IPS DF 4.7 (cell line): Measurements from ENCODE around the gene MSI2.
A peak's percentile ranks its signal among the peaks of the same experiment; 100 is the strongest.

Source experiments
- DNase-seq: peaks from one replicate; pipeline ENCODE4 v3.0.0-alpha.2; 2013; ENCODE audit warnings: low spot score; ENCODE audit errors: extremely low read depth

MSI2 gene

DNA sequence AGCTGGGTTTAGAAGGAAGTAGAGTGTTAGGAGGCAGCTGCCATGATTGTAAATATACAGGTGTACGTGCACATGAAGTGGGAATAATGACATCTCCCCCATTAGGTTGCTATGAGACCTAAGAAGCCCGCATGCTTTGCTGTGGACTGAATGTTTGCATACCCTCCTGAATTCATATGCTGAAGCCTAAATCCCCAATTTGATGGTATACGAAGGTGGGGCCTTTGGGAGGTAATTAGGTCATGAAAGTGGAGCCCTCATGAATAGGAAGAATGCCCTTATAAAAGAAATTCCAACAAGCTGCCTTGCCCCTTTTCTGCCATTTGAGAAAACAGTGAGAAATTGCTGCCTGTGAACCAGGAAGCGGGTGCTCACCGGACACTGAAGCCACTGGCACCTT, 444.8 kb downstream of the MSI2 start:
- no peak for DNase-seq

DNA sequence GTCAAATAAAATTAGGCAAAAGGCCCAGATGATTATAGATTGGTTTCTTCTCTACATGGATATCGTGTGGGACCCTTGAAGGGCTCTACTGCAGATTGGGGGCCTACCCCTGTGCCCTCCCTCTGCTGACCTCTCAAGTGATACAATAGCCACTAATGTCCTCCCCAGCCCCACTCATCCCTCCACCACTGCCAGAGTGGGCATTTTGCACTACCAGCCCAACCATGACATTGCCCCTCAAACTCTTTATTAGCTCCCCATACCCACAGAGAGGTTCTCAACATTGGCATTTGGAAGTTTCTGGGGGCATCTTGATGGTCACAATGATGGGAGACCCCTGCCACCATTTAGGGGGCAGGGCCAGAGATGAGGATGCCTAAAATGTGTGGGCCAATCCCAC, 446.9 kb downstream of the MSI2 start:
- no peak for DNase-seq

DNA sequence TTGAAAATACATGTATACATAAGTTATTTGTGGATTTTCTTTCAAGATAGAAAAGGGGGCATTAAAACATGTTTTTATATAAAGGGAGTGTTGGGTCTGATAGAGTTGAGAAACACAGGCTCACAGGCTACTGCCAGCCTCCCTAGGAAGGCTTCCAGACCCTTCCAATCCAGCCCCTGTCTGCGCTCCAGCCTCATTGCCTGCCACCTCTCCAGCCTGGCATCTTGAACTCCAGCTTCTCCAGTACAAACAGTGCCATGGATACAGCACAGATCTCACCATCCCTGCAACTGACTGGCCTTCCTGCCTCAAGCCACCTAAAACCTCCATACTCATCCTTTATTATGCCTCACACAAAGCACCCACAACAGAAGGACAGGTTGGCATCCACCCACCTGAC, 448.1 kb downstream of the MSI2 start:
- no peak for DNase-seq

DNA sequence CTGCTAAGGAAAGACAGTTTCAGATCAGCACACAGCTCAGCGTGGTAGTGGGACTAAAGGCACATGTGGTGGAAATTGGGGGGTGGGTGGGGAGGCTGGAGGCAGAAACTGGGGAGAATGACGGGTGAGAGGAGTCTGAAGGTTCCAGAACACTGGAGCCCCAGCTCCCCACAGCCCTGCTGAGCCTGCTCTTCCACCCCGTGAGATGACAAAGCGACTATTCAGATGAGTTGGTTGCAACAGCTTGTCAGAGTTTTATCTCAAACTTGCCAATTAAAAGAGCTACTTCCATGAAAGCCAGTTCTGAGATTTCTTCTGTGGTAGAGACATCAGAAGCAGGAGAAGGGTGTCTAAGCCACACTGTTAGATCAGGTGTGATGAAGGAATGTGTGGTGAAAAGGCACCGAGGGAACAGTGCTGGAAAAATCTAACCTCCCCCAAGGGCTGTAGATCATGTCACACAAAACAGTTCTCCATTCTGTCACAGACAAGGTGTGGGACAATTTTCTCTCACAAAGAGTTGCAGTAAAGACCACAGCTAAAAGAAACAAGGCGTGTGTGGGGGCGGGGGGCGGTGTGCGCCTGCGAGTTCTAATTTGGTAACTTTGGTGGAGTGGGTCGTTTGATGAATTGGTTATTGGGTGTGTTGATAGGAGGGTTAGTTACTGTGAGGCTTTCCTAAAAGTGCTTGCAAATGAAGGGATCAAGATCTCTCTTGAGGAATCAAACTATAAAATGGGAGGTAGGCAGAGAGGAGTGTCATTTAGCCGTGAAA, 449.8 kb downstream of the MSI2 start:
- no peak for DNase-seq

DNA sequence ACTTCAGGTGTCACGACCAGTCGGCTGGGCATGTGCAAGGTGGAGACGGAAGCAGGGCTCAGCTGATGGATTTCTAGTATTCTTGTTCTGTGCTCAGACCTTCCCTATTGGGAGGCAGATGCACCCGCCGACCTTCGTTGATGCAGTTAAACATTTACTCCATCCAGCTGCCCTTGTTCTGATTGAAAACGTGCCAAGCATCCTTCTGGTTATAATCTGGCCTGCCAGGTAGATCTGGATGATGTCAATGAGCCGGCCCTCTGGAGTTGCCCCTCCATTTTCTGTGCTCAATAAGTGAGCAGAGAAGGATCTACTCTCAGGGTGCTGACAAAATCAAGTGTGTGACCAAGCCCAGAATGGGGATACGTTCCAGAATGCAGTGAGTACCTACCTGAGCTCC, 450.4 kb downstream of the MSI2 start:
- DNase-seq, result no peak

DNA sequence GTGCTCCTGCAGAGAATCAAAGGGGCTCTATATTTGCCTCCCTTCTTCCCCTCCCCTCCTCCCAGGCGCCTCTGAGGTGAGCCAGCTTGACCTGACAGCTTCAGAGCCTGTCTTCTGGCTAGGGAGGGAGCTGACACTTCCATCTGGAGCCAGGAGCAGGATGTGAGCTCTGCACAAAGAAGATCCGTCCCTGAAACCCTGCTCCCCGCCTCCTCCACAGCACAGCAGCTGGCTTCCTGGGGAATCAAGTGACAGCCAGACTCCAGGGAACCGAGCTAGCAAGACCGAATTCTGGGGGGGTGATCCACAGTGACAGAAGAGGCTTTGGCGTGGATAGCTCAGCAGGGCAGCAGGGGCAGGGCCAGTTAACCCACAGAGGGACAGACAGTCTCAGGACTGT, 451.6 kb downstream of the MSI2 start:
- peak; percentile 14 for DNase-seq

DNA sequence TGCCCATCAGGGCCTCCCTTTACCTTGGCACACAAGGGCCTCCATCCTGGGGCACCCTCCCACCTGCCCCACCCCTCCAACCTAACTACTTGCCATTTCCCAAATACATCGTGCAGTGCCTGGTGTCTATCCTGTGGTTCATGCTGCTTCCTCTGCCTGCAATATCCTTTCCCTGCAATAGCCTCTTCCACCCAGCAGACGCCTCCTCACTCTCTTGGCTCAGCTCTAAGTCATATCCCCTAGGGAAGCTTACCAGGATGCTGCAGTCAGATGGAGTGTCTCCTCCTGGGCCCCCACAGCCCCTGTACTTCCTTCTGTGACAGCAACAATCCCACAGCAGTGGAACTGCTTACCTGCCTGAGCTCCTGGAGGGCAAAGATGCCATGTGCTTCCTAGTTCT, 452.1 kb downstream of the MSI2 start:
- DNase-seq, result no peak

DNA sequence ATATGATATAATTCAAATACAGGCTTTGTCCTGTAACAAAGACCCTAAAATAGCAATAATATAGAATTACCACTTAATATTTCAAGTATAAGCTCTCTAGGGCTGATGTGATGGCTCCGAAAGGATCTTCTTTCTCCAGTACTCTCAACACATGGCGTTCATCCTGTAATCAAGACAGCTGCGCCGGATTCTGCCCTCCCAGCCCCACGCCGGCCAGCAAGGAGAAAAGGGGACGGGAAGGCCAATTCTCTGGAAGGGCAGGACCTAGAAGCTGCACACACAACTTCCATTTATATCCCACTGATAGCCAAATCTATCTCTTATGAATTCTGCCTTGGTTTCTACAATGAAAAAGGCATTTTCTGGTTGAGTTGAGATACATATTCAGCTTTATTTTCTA, 456.8 kb downstream of the MSI2 start:
- no peak for DNase-seq

DNA sequence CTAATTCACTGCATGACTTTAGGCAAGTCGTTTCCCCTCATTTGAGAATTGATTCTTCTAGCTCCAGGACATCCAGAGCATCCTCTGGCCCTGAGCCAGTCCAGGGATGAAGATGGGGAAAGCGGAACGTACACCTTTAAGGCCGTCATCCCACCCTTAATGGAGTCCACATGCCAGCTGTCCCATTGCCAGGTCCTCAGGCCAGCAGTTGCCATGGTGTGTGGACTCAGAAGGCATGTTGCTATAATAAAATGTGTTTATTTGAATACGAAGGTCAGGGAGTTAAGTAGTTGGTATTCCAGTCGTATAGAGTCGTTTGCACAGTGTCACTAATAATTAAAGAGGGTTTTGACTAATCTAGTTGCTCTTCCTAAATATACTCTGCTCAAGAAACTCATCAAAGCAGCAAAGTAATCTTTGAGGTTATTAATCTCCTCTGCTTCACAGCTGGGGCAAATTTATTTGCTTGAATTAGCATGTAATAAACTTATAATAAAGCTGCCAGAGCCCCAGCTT, 458.4 kb downstream of the MSI2 start:
- DNase-seq, result no peak

DNA sequence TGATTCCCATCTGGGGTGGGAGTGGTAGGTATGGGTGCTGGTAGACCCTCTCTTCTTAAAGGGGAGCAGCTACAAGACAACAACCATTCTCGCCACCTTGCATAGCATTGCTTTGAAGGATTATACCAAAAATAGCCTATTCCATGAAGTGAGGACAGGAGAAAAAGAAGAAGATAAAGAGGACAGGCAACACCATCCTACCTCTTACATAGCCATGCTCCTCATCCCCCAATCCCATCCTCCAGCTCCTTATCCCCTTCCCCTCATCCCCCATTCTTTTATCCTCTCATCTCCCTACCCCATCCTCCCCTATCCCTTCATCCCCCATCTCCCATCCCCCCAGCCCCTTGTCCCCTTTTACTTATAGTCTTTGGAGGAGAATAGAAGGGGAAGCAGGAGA, 459.7 kb downstream of the MSI2 start:
- DNase-seq, result no peak

DNA sequence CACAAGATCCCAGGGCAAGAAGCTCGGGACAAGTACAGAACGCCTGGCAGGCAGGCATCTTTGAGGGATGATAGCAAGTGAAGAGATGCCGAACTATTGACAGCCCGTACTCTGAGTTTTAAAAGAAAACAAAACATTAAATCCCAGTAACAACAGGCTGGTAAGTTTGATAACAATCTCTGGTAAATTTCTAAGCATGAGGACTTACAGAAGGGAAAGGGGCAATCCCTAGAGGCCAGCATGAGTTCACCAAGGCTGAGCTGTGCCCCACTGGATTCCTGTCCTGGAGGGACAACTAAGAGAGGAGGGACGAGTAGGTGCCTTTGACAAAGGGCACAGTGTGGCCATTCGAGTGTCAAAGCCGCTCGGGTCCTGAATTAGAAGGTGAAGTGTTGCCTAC, 462.6 kb downstream of the MSI2 start:
- DNase-seq, result no peak

DNA sequence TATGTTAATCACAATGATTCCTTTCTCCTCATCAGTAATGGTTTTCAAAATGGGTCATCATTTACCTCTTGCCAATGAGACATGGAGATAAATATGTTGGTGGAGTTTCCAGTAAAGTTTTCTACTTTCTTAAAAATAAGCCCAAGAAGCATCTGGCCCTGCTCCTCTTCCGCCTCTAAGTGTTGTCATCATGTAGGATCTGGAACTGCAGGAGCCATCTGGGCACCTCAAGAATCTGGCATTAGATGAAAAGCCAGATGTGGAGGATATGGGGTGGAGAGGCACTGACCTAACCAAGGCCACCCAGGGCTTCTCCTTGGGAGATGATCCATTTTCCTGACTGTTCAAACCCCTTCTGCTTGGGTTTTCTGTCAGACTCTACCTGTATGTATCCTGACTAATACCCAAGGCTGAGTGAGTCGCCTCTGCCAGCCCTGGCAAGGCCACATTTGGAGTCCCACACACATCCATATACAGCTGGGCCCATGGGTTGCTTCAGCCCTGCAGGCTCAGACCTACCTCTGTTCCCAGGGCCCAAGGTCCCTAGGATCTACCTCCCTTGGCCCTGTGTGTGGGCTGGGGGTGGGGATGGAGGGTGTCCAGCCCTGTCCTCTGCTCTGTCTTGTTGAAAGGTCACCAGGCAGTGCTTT, 464.2 kb downstream of the MSI2 start:
- no peak for DNase-seq

DNA sequence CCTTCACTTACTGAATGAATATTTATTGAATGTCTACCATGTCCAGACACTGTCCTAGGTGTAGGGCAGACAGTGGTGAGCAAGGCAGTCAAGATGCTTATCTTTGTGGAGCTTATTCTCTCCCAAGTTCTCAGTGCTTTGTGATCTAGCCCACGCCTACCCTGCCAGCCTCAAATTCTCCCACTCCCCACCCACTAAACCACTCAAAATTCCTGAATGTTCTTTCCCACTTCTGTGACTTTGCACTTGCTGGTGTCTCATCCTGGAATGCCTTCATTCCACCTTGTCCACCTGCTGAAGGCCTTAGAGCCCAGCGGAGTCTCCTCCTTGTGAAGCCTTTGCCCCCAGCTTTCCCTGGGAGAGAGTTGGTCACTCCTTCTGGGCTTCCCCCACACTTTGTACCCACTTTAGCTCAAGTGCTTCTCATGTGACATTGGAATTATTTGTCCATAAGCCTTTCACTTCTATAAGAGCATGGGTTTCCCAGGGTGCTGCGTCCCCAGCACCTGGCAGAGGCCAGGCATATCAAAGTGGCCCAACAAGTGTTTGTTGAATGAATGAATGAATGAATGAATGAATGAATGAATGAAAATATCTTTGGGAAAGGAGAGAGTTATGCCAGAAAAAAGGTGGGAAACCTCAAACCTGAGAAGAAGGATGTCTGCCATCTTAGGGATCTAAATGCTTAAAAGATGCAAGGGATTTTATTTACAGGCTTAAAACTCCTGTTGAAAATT, 465.8 kb downstream of the MSI2 start:
- no peak for DNase-seq

DNA sequence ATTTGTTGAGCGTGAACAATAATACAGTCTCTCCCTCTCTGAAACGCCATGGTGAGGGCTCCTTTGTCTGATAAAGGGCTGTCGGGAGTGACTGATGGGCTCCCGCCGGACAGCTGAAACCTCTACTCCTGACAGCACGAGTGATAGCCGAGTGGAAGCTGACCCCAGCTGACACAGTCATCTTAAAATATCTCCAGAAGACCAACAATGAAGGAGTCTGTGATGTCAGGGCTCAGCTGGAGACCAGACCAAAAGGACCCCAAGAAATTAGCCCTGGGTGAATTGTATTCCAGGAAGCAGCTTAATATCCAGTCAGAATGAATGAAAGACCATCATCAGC, 466.4 kb downstream of the MSI2 start:
- DNase-seq, result no peak

DNA sequence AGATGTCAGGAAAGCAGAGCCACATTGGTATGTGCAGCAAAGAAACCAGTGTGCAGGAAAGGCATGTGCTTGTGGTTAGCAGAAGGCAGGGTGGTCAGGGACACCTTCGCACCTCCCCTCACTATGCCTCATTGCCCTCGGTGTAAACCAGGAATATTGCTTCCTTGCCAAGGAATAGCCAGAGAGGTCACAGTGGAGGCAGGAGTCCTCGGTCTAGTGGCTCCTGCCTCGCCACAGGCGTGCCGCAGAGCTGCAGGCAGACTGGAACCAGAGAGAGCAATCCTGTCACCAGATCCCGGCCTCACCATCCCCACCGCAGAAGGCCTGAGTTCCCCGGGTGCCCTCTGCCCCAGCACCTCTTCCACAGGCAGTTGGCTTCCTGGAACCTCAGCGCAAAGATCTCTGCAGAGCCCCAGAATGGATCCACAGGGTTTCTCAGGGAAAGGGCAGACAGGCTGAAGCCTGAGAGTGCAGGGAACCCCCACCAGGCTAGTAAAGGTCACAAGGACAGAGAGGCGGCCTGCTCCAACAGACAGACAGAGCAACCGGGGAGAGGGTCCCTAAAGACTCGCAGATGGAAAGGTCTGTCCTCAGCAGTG, 467.2 kb downstream of the MSI2 start:
- no peak for DNase-seq

DNA sequence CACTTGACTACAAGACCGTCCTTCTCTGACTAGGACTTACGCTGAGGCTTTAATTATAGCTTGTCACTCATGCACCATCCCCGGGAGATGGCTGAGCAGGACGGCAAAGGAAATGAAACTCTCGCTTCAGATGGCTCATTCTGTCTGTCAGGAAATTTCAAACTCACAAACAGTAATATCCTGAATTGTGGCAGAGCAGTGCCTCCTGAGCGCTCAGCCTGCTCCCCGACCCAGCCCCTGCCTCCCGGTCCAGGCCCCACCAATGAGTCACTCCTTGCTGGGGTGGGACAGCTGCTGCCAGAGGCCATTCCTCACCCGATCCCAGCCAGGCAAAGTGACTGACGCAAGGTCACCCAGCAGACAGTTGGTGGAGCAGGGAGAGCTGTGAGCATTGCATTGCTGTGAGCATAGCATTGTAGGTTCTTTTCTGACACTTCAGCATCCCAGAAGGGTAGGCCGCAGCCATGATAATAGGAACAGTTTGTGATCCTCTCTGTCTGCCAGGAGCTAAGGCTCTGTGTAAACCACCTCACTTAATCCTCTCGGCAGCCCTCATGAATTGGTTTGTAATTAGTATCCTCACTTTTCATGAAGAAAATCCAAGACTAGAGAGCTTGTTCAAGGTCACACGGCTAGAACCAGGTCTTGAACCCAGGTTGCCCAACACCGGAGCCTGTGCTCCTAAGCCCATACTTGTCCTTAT, 467.9 kb downstream of the MSI2 start:
- no peak for DNase-seq

DNA sequence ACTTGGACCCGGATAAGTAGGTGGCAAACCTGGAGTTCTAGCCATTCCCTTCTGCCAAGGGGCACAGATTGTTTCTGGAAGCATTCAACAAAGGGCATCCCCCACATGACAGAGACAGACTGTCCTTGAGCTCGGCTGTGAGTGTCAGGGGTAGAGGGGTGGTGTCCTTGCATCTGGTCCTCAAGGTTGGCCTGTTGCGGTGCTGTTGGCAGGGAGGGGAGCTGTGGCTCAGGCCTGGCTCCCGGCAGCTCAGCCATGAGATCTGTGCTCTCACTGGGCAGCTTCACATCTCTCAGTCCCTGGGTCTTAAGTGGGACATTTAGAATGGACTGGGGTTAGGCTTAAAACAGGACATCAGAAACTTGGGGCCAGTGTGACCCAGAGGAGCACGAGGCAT, 468.4 kb downstream of the MSI2 start:
- DNase-seq, result no peak

DNA sequence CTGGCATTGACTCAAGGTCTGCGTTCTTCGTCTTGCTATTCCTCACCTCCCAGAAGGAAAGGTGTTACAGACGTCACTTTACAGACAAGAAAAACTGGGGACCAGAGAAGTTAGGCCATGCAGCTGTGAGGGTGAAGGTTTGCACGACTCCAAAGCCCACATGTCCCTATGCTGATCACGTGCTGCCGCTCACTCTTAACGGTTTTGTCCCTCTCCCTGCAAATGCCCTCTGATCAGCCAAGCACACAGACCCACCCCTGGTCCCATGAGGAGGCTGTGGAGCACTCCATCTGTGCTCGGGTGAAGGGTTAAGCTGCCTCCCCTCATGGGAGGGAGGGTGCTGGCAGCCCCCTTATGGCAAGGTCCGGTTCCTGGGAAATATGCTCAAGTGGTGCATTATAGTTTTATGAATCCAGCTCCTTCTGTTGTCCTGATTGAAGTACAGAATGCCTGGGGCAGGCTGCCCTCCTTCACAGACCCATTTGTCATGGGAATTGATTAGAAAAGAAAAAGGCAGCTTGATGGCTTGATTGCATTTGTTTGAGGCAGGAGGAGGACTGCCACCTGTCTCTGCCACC, 470.0 kb downstream of the MSI2 start:
- no peak for DNase-seq

DNA sequence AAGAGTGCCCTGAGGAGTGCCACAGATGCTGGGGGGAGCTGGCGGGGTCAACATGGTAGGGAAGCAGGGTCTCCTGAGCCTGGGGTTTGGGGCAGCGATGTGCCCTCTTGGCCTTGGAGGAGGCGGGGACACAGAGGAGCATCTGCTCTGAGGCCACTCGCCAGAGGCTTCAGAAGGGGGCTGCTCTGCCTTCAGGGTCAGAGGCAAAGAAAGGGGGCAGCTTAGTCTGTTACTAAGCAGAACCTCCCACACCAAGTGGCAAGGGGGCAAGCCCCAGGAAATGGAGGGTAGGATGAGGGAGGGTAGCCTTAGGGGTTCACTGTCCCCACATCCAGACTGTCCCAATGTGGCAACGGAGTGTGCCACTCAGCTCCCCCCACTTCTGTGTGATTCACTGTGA, 470.5 kb downstream of the MSI2 start:
- no peak for DNase-seq

DNA sequence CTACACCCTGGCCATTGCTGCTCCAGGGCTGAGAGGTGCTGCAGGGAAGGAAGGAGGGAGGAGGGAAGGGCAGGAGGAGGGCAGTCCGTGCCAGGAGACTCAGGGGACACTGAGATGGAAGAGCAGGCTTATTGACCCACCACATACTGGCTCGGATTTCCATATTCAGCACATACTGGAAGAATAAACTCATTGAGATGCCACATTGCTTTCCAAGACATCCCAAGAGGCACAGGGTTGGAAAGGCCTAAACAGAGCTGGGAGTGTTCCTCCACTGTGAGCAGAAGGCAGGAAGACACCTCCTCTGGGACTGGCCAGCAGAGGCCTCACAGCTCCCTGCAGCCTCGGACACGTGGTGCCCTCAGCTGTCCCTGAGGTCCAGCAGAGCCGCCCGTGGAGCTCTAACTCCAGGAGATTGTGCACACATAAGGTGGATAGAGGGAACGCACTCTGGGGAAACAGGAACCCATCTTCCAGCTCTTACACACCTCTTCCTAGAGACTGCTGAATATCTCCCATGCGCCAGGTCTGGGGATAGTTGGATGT, 471.4 kb downstream of the MSI2 start:
- no peak for DNase-seq
